Right lobe of liver (tissue), 4 donors: ENCODE measurements around the gene RGS6.

Source experiments
- POLR2A ChIP-seq: fragments of 450-650 bp; IDR thresholded peaks from one replicate; pipeline ENCODE4 v1.6.1; 2017; ENCODE audit warnings: antibody characterized with exemption, mild to moderate bottlenecking
- TF ChIP-seq, protein P1 (sequence below), 4 donors: fragments of 200-600 bp in 3 of 4; fragments of 450-650 bp in 1 of 4; IDR thresholded peaks; one replicate each; pipeline versions ENCODE4 v1.5.1 to v1.8.0; 2016 to 2022; ENCODE audit warnings: antibody characterized with exemption in 4 of 4, mild to moderate bottlenecking in 2 of 4
- donor health status: DM: no; HTN: no; CAD: no.
- donor health status: DM: no; HTN: no; CAD: no.
- donor health status: DM: no; HTN: yes; CAD: no.

GRCh38 chr14:72540836-72541235 lies 608.6 kb downstream of the RGS6 start:
- TF ChIP-seq, protein P1, sequence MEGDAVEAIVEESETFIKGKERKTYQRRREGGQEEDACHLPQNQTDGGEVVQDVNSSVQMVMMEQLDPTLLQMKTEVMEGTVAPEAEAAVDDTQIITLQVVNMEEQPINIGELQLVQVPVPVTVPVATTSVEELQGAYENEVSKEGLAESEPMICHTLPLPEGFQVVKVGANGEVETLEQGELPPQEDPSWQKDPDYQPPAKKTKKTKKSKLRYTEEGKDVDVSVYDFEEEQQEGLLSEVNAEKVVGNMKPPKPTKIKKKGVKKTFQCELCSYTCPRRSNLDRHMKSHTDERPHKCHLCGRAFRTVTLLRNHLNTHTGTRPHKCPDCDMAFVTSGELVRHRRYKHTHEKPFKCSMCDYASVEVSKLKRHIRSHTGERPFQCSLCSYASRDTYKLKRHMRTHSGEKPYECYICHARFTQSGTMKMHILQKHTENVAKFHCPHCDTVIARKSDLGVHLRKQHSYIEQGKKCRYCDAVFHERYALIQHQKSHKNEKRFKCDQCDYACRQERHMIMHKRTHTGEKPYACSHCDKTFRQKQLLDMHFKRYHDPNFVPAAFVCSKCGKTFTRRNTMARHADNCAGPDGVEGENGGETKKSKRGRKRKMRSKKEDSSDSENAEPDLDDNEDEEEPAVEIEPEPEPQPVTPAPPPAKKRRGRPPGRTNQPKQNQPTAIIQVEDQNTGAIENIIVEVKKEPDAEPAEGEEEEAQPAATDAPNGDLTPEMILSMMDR (IDR thresholded peaks at IDR 0.05) = no peak
- no peak for TF ChIP-seq POLR2A
